H1 (cell line): Measurements from ENCODE around the gene SERHL2. TPM values are rescaled to one million over a fixed set of nuclear protein-coding genes. Genes with fewer than 3 reads are reported as not detected.
"Not testable (repeated sequence)": the region's sequence is repeated elsewhere in the genome, so short reads cannot be mapped to it uniquely, and the experiment has no call there.

ENCODE experiments used
- CTCF ChIA-PET: fragments of 300-600 bp; sonication (Branson Sonifier 250); formaldehyde crosslinking; loops from one replicate; lab custom pipeline; 2021; ENCODE audit not compliant: partially characterized antibody; lab: Charles Lee
- POLR2A ChIA-PET: fragments of 300-600 bp; sonication (Branson Sonifier 250); formaldehyde crosslinking; loops from one replicate; lab custom pipeline; 2021; ENCODE audit warnings: inconsistent platforms; ENCODE audit not compliant: partially characterized antibody; lab: Charles Lee
- DNase-seq, 2 experiments: peaks; one replicate each; pipeline versions ENCODE4 v3.0.0 to v3.0.0-alpha.2; 2010 to 2022; ENCODE audit warnings: low spot score in 2 of 2, low read depth in 1 of 2, mixed read lengths in 1 of 2
- FAIRE-seq: peaks from 2 replicates; lab custom pipeline; 2011; peaks lifted over from hg19 to GRCh38; lab: Jason Lieb, UNC
- H2AFZ ChIP-seq: 2 replicates; pipeline ENCODE4 v1.8.1; 2012; ENCODE audit warnings: low read length, inconsistent platforms
- H2AK5ac ChIP-seq: 2 replicates; pipeline ENCODE4 v1.6.1; 2013; ENCODE audit warnings: low read depth, low read length
- H2BK120ac ChIP-seq: replicated peaks from 2 replicates; pipeline ENCODE3; 2013; ENCODE audit warnings: low read depth, low read length, inconsistent platforms
- H2BK12ac ChIP-seq: 2 replicates; pipeline ENCODE4 v1.6.1; 2013; ENCODE audit warnings: low read depth, low read length
- H2BK15ac ChIP-seq: 2 replicates; pipeline ENCODE4 v1.6.1; 2013; ENCODE audit warnings: low read length
- H2BK20ac ChIP-seq: 2 replicates; pipeline ENCODE4 v1.6.1; 2013; ENCODE audit warnings: low read length
- H2BK5ac ChIP-seq: 2 replicates; pipeline ENCODE4 v1.6.1; 2013; ENCODE audit warnings: low read depth, low read length
- H3K14ac ChIP-seq: 2 replicates; pipeline ENCODE4 v1.6.1; 2013; ENCODE audit warnings: inconsistent platforms; ENCODE audit not compliant: insufficient read length
- H3K18ac ChIP-seq: 2 replicates; pipeline ENCODE4 v1.6.1; 2013; ENCODE audit warnings: low read length; ENCODE audit errors: extremely low read depth
- H3K23ac ChIP-seq: 2 replicates; pipeline ENCODE4 v1.6.1; 2013; ENCODE audit warnings: inconsistent platforms; ENCODE audit not compliant: insufficient read length
- H3K23me2 ChIP-seq: 2 replicates; pipeline ENCODE4 v1.6.1; 2013; ENCODE audit warnings: low read depth, low read length
- H3K27ac ChIP-seq: 2 replicates; pipeline ENCODE4 v1.6.1; 2011; ENCODE audit warnings: low read depth, low read length, inconsistent platforms
- H3K27me3 ChIP-seq, 4 experiments: replicated peaks in 1 of 4; 1 replicate in 1 of 4; 2 replicates in 3 of 4; pipeline versions ENCODE4 v1.6.1 to v1.8.1; 2011 to 2013; ENCODE audit warnings: low read length in 3 of 4, mild to moderate bottlenecking in 3 of 4, inconsistent platforms in 2 of 4, mixed read lengths in 2 of 4, moderate library complexity in 1 of 4; ENCODE audit not compliant: control insufficient read depth in 3 of 4, insufficient read depth in 3 of 4; ENCODE audit errors: extremely low read depth in 1 of 4
- H3K36me3 ChIP-seq, 4 experiments: 2 replicates each; pipeline versions ENCODE4 v1.6.1 to v1.8.1; 2011 to 2013; ENCODE audit warnings: mild to moderate bottlenecking in 4 of 4, low read length in 3 of 4, moderate library complexity in 2 of 4, control low read depth in 1 of 4, inconsistent platforms in 1 of 4; ENCODE audit not compliant: insufficient read depth in 4 of 4, control insufficient read depth in 2 of 4
- H3K4ac ChIP-seq: replicated peaks from 2 replicates; pipeline ENCODE3; 2013; ENCODE audit warnings: low read length, low read depth, mixed read lengths, inconsistent platforms; ENCODE audit not compliant: insufficient read length
- H3K4me1 ChIP-seq, 4 experiments: replicated peaks in 1 of 4; 1 replicate in 1 of 4; 2 replicates in 3 of 4; pipeline versions ENCODE4 v1.6.1 to v1.8.1; 2011 to 2013; ENCODE audit warnings: low read length in 3 of 4, inconsistent platforms in 2 of 4, mixed read lengths in 1 of 4; ENCODE audit not compliant: insufficient read depth in 4 of 4, control insufficient read depth in 3 of 4
- H3K4me2 ChIP-seq, 2 experiments: 2 replicates each; pipeline versions ENCODE4 v1.6.1 to v1.8.1; 2011 to 2013; ENCODE audit warnings: low read depth in 2 of 2, low read length in 2 of 2, control low read depth in 1 of 2, inconsistent platforms in 1 of 2, mild to moderate bottlenecking in 1 of 2; ENCODE audit not compliant: insufficient read depth in 1 of 2
- H3K4me3 ChIP-seq, 4 experiments: fragments of 200-600, 300-600 bp in 1 of 4; sonication (generic), shearing (Covaris generic), sonication (Bioruptor Twin) in 1 of 4; 2 replicates each; pipeline versions ENCODE4 v1.5.1 to v1.8.1; 2011 to 2016; ENCODE audit warnings: low read length in 4 of 4, low read depth in 3 of 4, control low read depth in 2 of 4, inconsistent platforms in 2 of 4, mild to moderate bottlenecking in 2 of 4, mixed read lengths in 1 of 4, moderate library complexity in 1 of 4; ENCODE audit not compliant: insufficient read depth in 2 of 4; ENCODE audit errors: extremely low read depth in 1 of 4
- H3K56ac ChIP-seq: replicated peaks from 2 replicates; pipeline ENCODE3; 2013; ENCODE audit warnings: low read depth, mild to moderate bottlenecking, mixed read lengths, low read length, inconsistent platforms; ENCODE audit not compliant: insufficient read length
- H3K79me1 ChIP-seq: 2 replicates; pipeline ENCODE4 v1.6.1; 2013; ENCODE audit warnings: low read depth, low read length, control low read depth
- H3K79me2 ChIP-seq, 2 experiments: 2 replicates each; pipeline versions ENCODE4 v1.6.1 to v1.8.1; 2012 to 2013; ENCODE audit warnings: low read length in 2 of 2, mild to moderate bottlenecking in 2 of 2, inconsistent platforms in 1 of 2; ENCODE audit not compliant: insufficient read depth in 2 of 2, control insufficient read depth in 1 of 2
- H3K9ac ChIP-seq, 4 experiments: replicated peaks in 1 of 4; 1 replicate in 1 of 4; 2 replicates in 3 of 4; pipeline versions ENCODE4 v1.6.1 to v1.8.1; 2011 to 2013; ENCODE audit warnings: low read depth in 3 of 4, low read length in 3 of 4, control low read depth in 2 of 4, mild to moderate bottlenecking in 2 of 4, moderate library complexity in 2 of 4, inconsistent platforms in 1 of 4; ENCODE audit errors: extremely low read depth in 1 of 4
- H3K9me3 ChIP-seq, 2 experiments: 2 replicates each; pipeline versions ENCODE4 v1.6.1 to v1.8.1; 2012 to 2013; ENCODE audit warnings: mild to moderate bottlenecking in 2 of 2, moderate library complexity in 2 of 2, control low read depth in 1 of 2, inconsistent platforms in 1 of 2, low read depth in 1 of 2, low read length in 1 of 2, mixed read lengths in 1 of 2; ENCODE audit not compliant: insufficient read depth in 2 of 2
- H4K20me1 ChIP-seq, 2 experiments: replicated peaks in 1 of 2; 2 replicates each; pipeline versions ENCODE3 to v1.8.1; 2011 to 2013; ENCODE audit warnings: inconsistent platforms in 2 of 2, low read length in 2 of 2, mild to moderate bottlenecking in 1 of 2; ENCODE audit not compliant: insufficient read depth in 2 of 2, control insufficient read depth in 1 of 2
- H4K5ac ChIP-seq: 2 replicates; pipeline ENCODE4 v1.6.1; 2013; ENCODE audit warnings: low read length, low read depth, mixed read lengths, inconsistent platforms; ENCODE audit not compliant: insufficient read length
- H4K8ac ChIP-seq: 2 replicates; pipeline ENCODE4 v1.8.0; 2013; ENCODE audit warnings: mild to moderate bottlenecking, moderate library complexity, low read length, inconsistent platforms; ENCODE audit not compliant: insufficient read depth; ENCODE audit errors: extremely low read depth
- H4K91ac ChIP-seq: replicated peaks from 2 replicates; pipeline ENCODE3; 2013; ENCODE audit warnings: low read length, mixed read lengths, inconsistent platforms; ENCODE audit not compliant: insufficient read length
- POLR2A ChIP-seq, 2 experiments: IDR thresholded peaks; 1 replicate in 1 of 2; 2 replicates in 1 of 2; pipeline ENCODE4 v1.6.1; 2011; ENCODE audit warnings: low read depth in 2 of 2, low read length in 2 of 2, mild to moderate bottlenecking in 2 of 2; ENCODE audit errors: control extremely low read depth in 1 of 2
- POLR2AphosphoS5 ChIP-seq: IDR thresholded peaks from 2 replicates; pipeline ENCODE4 v1.6.1; 2011; ENCODE audit warnings: low read depth, low read length
- WGBS, 2 experiments: shearing (Covaris generic) in 1 of 2; methylation state at CpG; one replicate each; pipeline versions ENCODE4 v1.1.6 to v1.1.7; 2013 to 2015; ENCODE audit warnings: low lambda C conversion rate in 2 of 2, mixed read lengths in 2 of 2, inconsistent platforms in 1 of 2, low coverage in 1 of 2, missing lambda C conversion rate in 1 of 2; ENCODE audit not compliant: insufficient replicate concordance in 2 of 2, insufficient coverage in 1 of 2, insufficient read length in 1 of 2; ENCODE audit errors: extremely low coverage in 1 of 2, missing lambda C conversion rate in 1 of 2; 5-methylcytosine and 5-hydroxymethylcytosine counted together
- polyA plus RNA-seq, 7 experiments: library from polyadenylated mRNA; depleted of rRNA in 3 of 7; stranded (reverse) in 5 of 7; unstranded in 2 of 7; fragments of >200 nt in 5 of 7; fragments of 200-250 nt in 2 of 7; gene quantifications; 1 replicate in 5 of 7; 2 replicates in 1 of 7; 4 replicates in 1 of 7; pipeline versions ENCODE4 v1.2.1 to v1.2.3, GENCODE V29; 2011 to 2013; ENCODE audit warnings: missing spikeins in 2 of 7, mixed read lengths in 2 of 7
- total RNA-seq: library from RNA; stranded (reverse); fragmentation: NEBNext Ultra II Directional; extraction: Animal tissue kit (Norgen Biotek cat#: 25700); gene quantifications from 2 replicates; pipeline ENCODE4 v1.2.1, GENCODE V29; 2021

The SERHL2 gene
- total and polyA plus RNA-seq, 2 of the 8 experiments (the other 6 are each of a cell fraction or from before 2014, with no cell fraction given) = 0.91 TPM; not detected in 1

DNA sequence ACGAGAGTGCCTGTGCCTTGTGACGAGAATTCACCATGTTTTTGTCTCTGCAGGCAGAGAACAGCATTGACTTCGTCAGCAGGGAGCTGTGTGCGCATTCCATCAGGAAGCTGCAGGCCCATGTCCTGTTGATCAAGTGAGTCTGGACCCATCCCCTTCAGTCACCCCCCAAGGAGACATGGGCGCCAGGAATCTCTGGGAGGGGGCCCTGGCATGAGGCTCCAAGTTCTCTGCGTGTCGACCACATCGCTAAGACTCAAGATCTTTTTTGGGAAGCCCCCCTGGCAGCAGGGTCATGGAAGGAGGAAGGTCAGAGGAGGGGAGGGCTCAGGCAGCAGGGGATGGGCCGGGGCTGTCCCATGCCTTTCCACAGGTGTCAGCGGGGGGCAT is 44.8 kb upstream of the SERHL2 start:
- H2BK120ac ChIP-seq, H3K23me2 ChIP-seq, H3K79me1 ChIP-seq, H3K79me2 ChIP-seq, H3K27me3 ChIP-seq, H3K9me3 ChIP-seq, H3K4me3 ChIP-seq, H3K27ac ChIP-seq, H2AFZ ChIP-seq, H3K4ac ChIP-seq, H3K23ac ChIP-seq, H4K91ac ChIP-seq, H3K9ac ChIP-seq, H2AK5ac ChIP-seq, H3K14ac ChIP-seq, H4K8ac ChIP-seq, H3K18ac ChIP-seq, H3K56ac ChIP-seq, H2BK5ac ChIP-seq, H3K36me3 ChIP-seq, H2BK12ac ChIP-seq, H4K5ac ChIP-seq, H2BK15ac ChIP-seq, H4K20me1 ChIP-seq, H2BK20ac ChIP-seq: not testable (repeated sequence)
- 62% methylated on average over 7 of the region's 10 CpGs; no CpG with 5 or more reads in 1 of the 2 experiments for WGBS, 2 experiments
- ChIA-PET CTCF (interaction anchor here (0.6 kb wide), 1 partner anchor 302 kb away, joined by 3 read pairs; no protein-coding TSS in a partner anchor), POLR2A (interaction anchor here (0.7 to 1.0 kb wide), 2 partner anchors 52 to 59 kb away, joined by 3 read pairs; no protein-coding TSS in a partner anchor)
- peak; percentile 48 for FAIRE-seq
- H3K4me1 ChIP-seq = peaks cover 0 to 15% (median 7%) of the 10 kb centered on the region in 4 experiments; a peak in 6 of 7 replicates
- peak overlapping the region in 1 of 2 experiments; percentile 13; a peak in 1 of 4 replicates for H3K4me2 ChIP-seq
- DNase-seq = peak in 1 of 2 experiments; percentile 67
- TF ChIP-seq POLR2AphosphoS5 = peak; percentile 71
- 0 out of 3 replicates have a peak, but pooled peaks of 1 of the 2 experiments have one; percentile 10 for TF ChIP-seq POLR2A (IDR thresholded peaks at IDR 0.05; ENCODE audit: control extremely low read depth in 1 of 2, low read depth in 2 of 2, low read length in 2 of 2)
